Gastrocnemius medialis (tissue), 4 donors: ENCODE measurements around the gene NEK10.

Experiments used
- CTCF ChIP-seq, 5 experiments: fragments of 450-650 bp in 3 of 5; fragments of 200-600 bp in 2 of 5; sonication (generic) in 2 of 5; IDR thresholded peaks in 4 of 5; conservative IDR thresholded peaks in 1 of 5; 1 replicate in 4 of 5; 2 replicates in 1 of 5; pipeline ENCODE4 v1.5.1; 2016 to 2019; ENCODE audit warnings: antibody characterized with exemption in 5 of 5, mild to moderate bottlenecking in 3 of 5, moderate library complexity in 3 of 5
- POLR2A ChIP-seq, 2 donors: fragments of 450-650 bp; IDR thresholded peaks; one replicate each; pipeline ENCODE4 v1.6.1; 2017; ENCODE audit warnings: antibody characterized with exemption in 2 of 2, mild to moderate bottlenecking in 2 of 2, moderate library complexity in 2 of 2

DNA sequence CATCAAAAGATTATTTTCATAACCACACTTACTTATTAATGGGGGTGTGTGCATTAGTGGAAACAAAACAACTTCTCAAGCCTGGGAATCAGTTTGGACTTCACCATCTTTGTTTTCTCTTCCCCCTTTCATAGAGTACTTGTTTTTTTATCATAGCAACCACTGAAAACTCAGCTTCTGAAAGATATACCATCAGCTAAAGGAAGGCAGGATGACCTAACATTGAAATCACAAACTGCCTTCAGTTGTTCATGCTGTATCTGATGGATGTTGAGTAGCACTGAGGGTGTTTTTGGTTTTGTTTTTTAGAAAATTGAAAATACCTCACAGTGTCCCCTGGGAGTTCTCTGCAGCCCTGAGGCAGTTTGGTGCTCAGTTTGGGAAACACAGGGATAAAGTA, 46.5 kb downstream of the NEK10 start:
- TF ChIP-seq CTCF (IDR thresholded peaks at IDR 0.05 in 4 of 5, conservative IDR thresholded peaks at IDR 0.05 in 1 of 5) (no peak), POLR2A (IDR thresholded peaks at IDR 0.05) (no peak)
